Activated naive CD8-positive, alpha-beta T cell treated with anti-CD3 and anti-CD28 coated beads, Interleukin-2, amount 10 ng/mL, durations not matched to agents 7 days and 5 days (primary cell): ENCODE data around the gene LMO2. TPM values are rescaled to one million over a fixed set of nuclear protein-coding genes. Genes with fewer than 3 reads are reported as not detected.
"Not testable (repeated sequence)": the region's sequence is repeated elsewhere in the genome, so short reads cannot be mapped to it uniquely, and the experiment has no call there.

Experiments used
- ATAC-seq: fragments of 150-1000 bp; cut with Tn5 transposase; one replicate; pipeline ENCODE4 v1.10.0; 2021; ENCODE audit warnings: low read depth, moderate library complexity
- POLR2A ChIA-PET: fragments of 350-600 bp; sonication (Branson Sonifier 250); formaldehyde crosslinking; loops from one replicate; lab custom pipeline; 2021; ENCODE audit warnings: antibody characterized with exemption; lab: Charles Lee
- DNase-seq: peaks from one replicate; pipeline ENCODE4 v3.0.0; 2021
- H3K27ac Mint-ChIP-seq: one replicate; pipeline ENCODE4 v1.8.0; 2022; ENCODE audit warnings: mild to moderate bottlenecking, mixed read lengths
- H3K27me3 Mint-ChIP-seq: one replicate; pipeline ENCODE4 v1.8.0; 2022; ENCODE audit warnings: mild to moderate bottlenecking, moderate library complexity, mixed read lengths
- H3K36me3 Mint-ChIP-seq: one replicate; pipeline ENCODE4 v1.8.0; 2021; ENCODE audit warnings: mild to moderate bottlenecking, mixed read lengths
- H3K4me1 Mint-ChIP-seq: one replicate; pipeline ENCODE4 v1.8.0; 2021; ENCODE audit warnings: mixed read lengths
- H3K4me3 Mint-ChIP-seq: one replicate; pipeline ENCODE4 v1.8.0; 2022; ENCODE audit warnings: mild to moderate bottlenecking, moderate library complexity, mixed read lengths
- H3K9me3 Mint-ChIP-seq: one replicate; pipeline ENCODE4 v1.8.0; 2021; ENCODE audit warnings: mixed read lengths
- total RNA-seq, 2 experiments: library from RNA; stranded (reverse); gene quantifications; one replicate each; pipeline ENCODE4 v1.2.3, GENCODE V29; 2021

LMO2 gene
- total RNA-seq, result under 1 TPM; 0.44 to 0.48 TPM

GRCh38 chr11:33891714-33892327 lies at the start of gene LMO2:
Gene LMO2, minus strand, starts transcription at chr11:33892076. Its CDS starts 22,360 bp downstream, at chr11:33869716.
- peaks cover 70% of the 10 kb centered on the region for H3K27me3 Mint-ChIP-seq
- no peak for ATAC-seq
- no peak for DNase-seq
- H3K4me3 Mint-ChIP-seq, result peak within 1 kb of the TSS; percentile 79
- peaks cover 2% of the 10 kb centered on the region for H3K9me3 Mint-ChIP-seq
- H3K36me3 Mint-ChIP-seq, result no peaks in the 10 kb centered on the region
- POLR2A ChIA-PET, result no interaction called here
- H3K4me1 Mint-ChIP-seq, result peaks cover 36% of the 10 kb centered on the region
- H3K27ac Mint-ChIP-seq, result no peak within 1 kb of the TSS

GRCh38 chr11:33940538-33940815 lies 48.6 kb upstream of the LMO2 start:
- POLR2A ChIA-PET, result no interaction called here
- Mint-ChIP-seq H3K4me1 (no peaks in the 10 kb centered on the region), H3K9me3 (no peaks in the 10 kb centered on the region), H3K27me3 (peaks cover 5% of the 10 kb centered on the region), H3K36me3 (no peaks in the 10 kb centered on the region), H3K27ac (no peak overlapping the region), H3K4me3 (no peak overlapping the region)
- DNase-seq (no peak), ATAC-seq (no peak)

DNA sequence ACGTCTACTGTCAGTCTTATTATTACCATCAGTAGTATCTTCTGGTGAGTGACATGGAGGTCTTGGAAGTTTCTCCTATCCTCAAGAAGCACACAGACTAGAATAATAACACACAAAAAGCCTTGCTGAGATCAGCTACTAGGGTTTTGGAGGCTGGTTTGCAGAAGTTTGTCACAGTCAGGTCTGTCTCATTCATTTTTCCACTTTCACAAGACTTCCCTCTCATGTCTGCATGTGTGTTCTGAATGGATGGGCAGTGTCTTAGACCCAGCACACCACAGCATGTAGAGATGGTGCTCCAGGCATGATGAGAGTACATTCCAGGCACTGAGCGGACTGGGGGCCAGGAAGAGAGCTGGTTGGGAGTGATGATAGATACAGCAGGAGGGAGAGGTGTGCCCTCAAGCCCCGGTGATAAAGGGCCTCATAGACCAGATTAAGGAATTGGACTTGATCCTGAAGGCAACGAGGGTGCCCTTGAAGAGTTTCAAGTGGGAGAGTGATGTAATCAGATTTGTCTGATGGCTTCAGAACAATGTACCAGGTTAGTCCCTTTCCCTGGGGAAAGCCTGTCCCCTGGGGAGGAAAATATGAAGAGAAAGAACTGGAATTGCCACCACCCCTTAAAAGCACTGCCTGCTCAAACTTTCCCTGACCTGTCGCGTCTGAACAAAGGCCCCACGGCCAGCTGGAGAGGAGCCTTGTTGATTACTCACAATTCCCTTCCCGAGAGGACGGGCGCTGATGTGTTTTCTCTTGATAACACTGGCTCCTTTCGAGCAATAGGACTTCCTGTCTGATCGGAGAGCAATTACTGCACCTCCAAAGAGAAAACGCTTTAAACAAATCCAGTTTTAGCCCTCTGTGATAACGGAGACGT lies 45.1 kb upstream of the LMO2 start:
- ATAC-seq (no peak), DNase-seq (no peak)
- peaks cover 4% of the 10 kb centered on the region for H3K4me1 Mint-ChIP-seq
- POLR2A ChIA-PET, result no interaction called here
- H3K4me3 Mint-ChIP-seq, result no peak overlapping the region
- peaks cover 2% of the 10 kb centered on the region for H3K36me3 Mint-ChIP-seq
- H3K27ac Mint-ChIP-seq, result no peak overlapping the region
- H3K27me3 Mint-ChIP-seq, result peaks cover 6% of the 10 kb centered on the region
- peaks cover 8% of the 10 kb centered on the region for H3K9me3 Mint-ChIP-seq

- no peak overlapping the region for H3K4me3 Mint-ChIP-seq
- H3K27ac Mint-ChIP-seq, result no peak overlapping the region
- POLR2A ChIA-PET, result no interaction called here
- H3K36me3 Mint-ChIP-seq, result peaks cover 4% of the 10 kb centered on the region
- H3K4me1 Mint-ChIP-seq, result peaks cover 4% of the 10 kb centered on the region
- no peak for DNase-seq
- no peak for ATAC-seq
- H3K9me3 Mint-ChIP-seq, result peaks cover 13% of the 10 kb centered on the region
- H3K27me3 Mint-ChIP-seq, result peaks cover 6% of the 10 kb centered on the region
Measured at GRCh38 chr11:33935461-33936456, 43.9 kb upstream of the LMO2 start.

DNA sequence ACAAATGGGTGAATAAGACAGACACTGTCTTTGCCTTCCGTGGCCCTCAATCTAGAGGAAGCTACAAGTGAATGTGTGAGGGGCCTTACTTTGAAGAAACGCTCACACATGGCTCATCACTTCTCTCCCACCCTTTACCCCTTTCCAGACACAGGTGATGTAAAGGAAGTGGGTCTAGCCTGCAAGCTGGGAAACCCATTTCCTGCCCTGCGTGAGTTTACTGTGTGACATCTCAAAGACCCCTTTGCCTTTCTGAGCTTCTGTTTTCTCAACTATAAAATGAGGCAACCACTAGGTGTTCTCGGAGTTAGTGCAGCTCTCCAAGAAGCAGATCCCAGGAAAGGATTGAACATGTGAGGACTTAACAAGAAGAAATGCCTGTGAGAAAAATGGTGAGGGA lies 43.1 kb upstream of the LMO2 start:
- peaks cover 13% of the 10 kb centered on the region for H3K9me3 Mint-ChIP-seq
- H3K4me3 Mint-ChIP-seq, result no peak overlapping the region
- peaks cover 4% of the 10 kb centered on the region for H3K4me1 Mint-ChIP-seq
- POLR2A ChIA-PET, result no interaction called here
- DNase-seq, result no peak
- no peak overlapping the region for H3K27ac Mint-ChIP-seq
- peaks cover 4% of the 10 kb centered on the region for H3K36me3 Mint-ChIP-seq
- H3K27me3 Mint-ChIP-seq, result peaks cover 6% of the 10 kb centered on the region
- ATAC-seq, result no peak

- Mint-ChIP-seq H3K9me3 (peaks cover 13% of the 10 kb centered on the region), H3K27ac (no peak overlapping the region), H3K4me1 (peaks cover 4% of the 10 kb centered on the region), H3K4me3 (no peak overlapping the region), H3K36me3 (peaks cover 4% of the 10 kb centered on the region), H3K27me3 (peaks cover 9% of the 10 kb centered on the region)
- ATAC-seq, result no peak
- DNase-seq, result no peak
- POLR2A ChIA-PET, result no interaction called here
Measured at GRCh38 chr11:33934450-33934849, 42.6 kb upstream of the LMO2 start.

GRCh38 chr11:33933602-33934001 lies 41.7 kb upstream of the LMO2 start:
- Mint-ChIP-seq H3K36me3 (peaks cover 4% of the 10 kb centered on the region), H3K27ac (no peak overlapping the region), H3K4me3 (no peak overlapping the region), H3K9me3 (peaks cover 13% of the 10 kb centered on the region), H3K27me3 (peaks cover 9% of the 10 kb centered on the region), H3K4me1 (peaks cover 4% of the 10 kb centered on the region)
- POLR2A ChIA-PET, result no interaction called here
- ATAC-seq, result no peak
- no peak for DNase-seq

- POLR2A ChIA-PET, result no interaction called here
- Mint-ChIP-seq H3K36me3 (peaks cover 4% of the 10 kb centered on the region), H3K27ac (no peak overlapping the region)
Measured at GRCh38 chr11:33932721-33933120, 40.8 kb upstream of the LMO2 start.

GRCh38 chr11:33931739-33932366 lies 40.0 kb upstream of the LMO2 start:
- H3K27ac Mint-ChIP-seq, H3K4me3 Mint-ChIP-seq, H3K4me1 Mint-ChIP-seq, DNase-seq, POLR2A ChIA-PET, ATAC-seq, H3K36me3 Mint-ChIP-seq: not testable (repeated sequence)
- Mint-ChIP-seq H3K27me3 (peaks cover 12% of the 10 kb centered on the region), H3K9me3 (peaks cover 13% of the 10 kb centered on the region)

More at GRCh38 chr11:33932721-33933120, 40.8 kb upstream of the LMO2 start:
- Mint-ChIP-seq H3K4me1 (peaks cover 4% of the 10 kb centered on the region), H3K4me3 (no peak overlapping the region), H3K9me3 (peaks cover 13% of the 10 kb centered on the region), H3K27me3 (peaks cover 9% of the 10 kb centered on the region)
- ATAC-seq (no peak), DNase-seq (no peak)

DNA sequence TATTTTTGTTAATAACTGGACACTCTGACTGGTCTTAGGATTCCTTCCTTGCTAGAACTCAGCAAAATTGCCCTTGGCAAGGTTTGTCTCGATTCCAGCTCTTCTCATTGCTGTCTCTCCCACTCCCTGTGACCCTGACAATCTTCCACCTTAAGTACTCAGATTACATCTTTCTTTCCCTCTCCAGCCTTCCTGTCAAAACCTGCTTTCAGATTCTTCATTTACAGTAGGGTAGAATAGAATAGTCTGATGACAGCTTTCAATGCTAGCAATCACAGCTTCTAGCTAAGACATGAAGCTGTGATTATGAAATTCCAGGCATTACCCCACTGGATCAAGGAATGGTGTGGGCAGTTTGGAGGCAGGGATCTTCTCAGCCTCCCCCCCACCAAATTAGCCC lies 39.2 kb upstream of the LMO2 start:
- Mint-ChIP-seq H3K27ac (no peak overlapping the region), H3K4me3 (no peak overlapping the region)

GRCh38 chr11:33930317-33931021 lies 38.6 kb upstream of the LMO2 start:
- Mint-ChIP-seq H3K9me3 (peaks cover 13% of the 10 kb centered on the region), H3K36me3 (peaks cover 4% of the 10 kb centered on the region), H3K27me3 (peaks cover 14% of the 10 kb centered on the region), H3K4me1 (peaks cover 4% of the 10 kb centered on the region), H3K27ac (no peak overlapping the region), H3K4me3 (no peak overlapping the region)
- DNase-seq (no peak), ATAC-seq (no peak)
- POLR2A ChIA-PET, result no interaction called here

More for the DNA sequence above, 39.2 kb upstream of the LMO2 start:
- POLR2A ChIA-PET, result no interaction called here
- peaks cover 4% of the 10 kb centered on the region for H3K4me1 Mint-ChIP-seq
- peaks cover 13% of the 10 kb centered on the region for H3K9me3 Mint-ChIP-seq
- peaks cover 14% of the 10 kb centered on the region for H3K27me3 Mint-ChIP-seq
- ATAC-seq, result no peak
- DNase-seq, result no peak
- H3K36me3 Mint-ChIP-seq, result peaks cover 4% of the 10 kb centered on the region

- Mint-ChIP-seq H3K4me3 (no peak overlapping the region), H3K36me3 (peaks cover 4% of the 10 kb centered on the region), H3K27ac (no peak overlapping the region), H3K4me1 (no peaks in the 10 kb centered on the region), H3K9me3 (peaks cover 13% of the 10 kb centered on the region), H3K27me3 (peaks cover 16% of the 10 kb centered on the region)
- no peak for ATAC-seq
- POLR2A ChIA-PET, result no interaction called here
- no peak for DNase-seq
Measured at GRCh38 chr11:33928564-33928963, 36.7 kb upstream of the LMO2 start.
